SK-N-SH (cell line): ENCODE measurements around the gene SELENOV. TPM values are rescaled to one million over a fixed set of nuclear protein-coding genes. Genes with fewer than 3 reads are reported as not detected.

Source experiments
- CTCF ChIA-PET: fragments of 300-600, 350-600 bp; formaldehyde crosslinking; extraction: SDS; loops from one replicate; lab custom pipeline; 2021; lab: Yijun Ruan, JAX
- POLR2A ChIA-PET: fragments of 350-600 bp; sonication (Branson Sonifier 250); formaldehyde crosslinking; extraction: SDS; loops from one replicate; lab custom pipeline; 2020; ENCODE audit warnings: antibody characterized with exemption, inconsistent platforms; lab: Yijun Ruan, JAX
- DNase-seq: peaks from one replicate; pipeline ENCODE4 v3.0.0; 2012
- H2AFZ ChIP-seq: fragments of 200-600 bp; sonication (generic); 2 replicates; pipeline ENCODE4 v1.8.1; 2016; ENCODE audit warnings: antibody characterized with exemption, mild to moderate bottlenecking, low read depth
- H3F3A ChIP-seq: fragments of 200-600 bp; sonication (generic); replicated peaks from 2 replicates; pipeline ENCODE3; 2016; ENCODE audit warnings: antibody characterized with exemption, mild to moderate bottlenecking; ENCODE audit not compliant: insufficient read depth
- H3K27ac ChIP-seq, 2 experiments: fragments of 200-500 bp in 1 of 2; fragments of 200-600 bp in 1 of 2; sonication (Bioruptor generic) in 1 of 2; sonication (generic), shearing (Covaris generic) in 1 of 2; 2 replicates each; pipeline versions ENCODE4 v1.5.1 to v1.6.1; 2014 to 2016; ENCODE audit warnings: low read depth in 2 of 2, inconsistent platforms in 1 of 2, low read length in 1 of 2, mild to moderate bottlenecking in 1 of 2, mixed read lengths in 1 of 2
- H3K27me3 ChIP-seq: fragments of 200-600 bp; sonication (generic), shearing (Covaris generic); 2 replicates; pipeline ENCODE4 v1.6.1; 2016; ENCODE audit warnings: mixed run types; ENCODE audit not compliant: insufficient read depth
- H3K36me3 ChIP-seq, 2 experiments: fragments of 200-500 bp in 1 of 2; fragments of 200-600 bp in 1 of 2; sonication (Bioruptor generic) in 1 of 2; sonication (generic) in 1 of 2; replicated peaks in 1 of 2; 2 replicates each; pipeline versions ENCODE3 to v1.5.1; 2014 to 2016; ENCODE audit warnings: low read length in 1 of 2, mild to moderate bottlenecking in 1 of 2; ENCODE audit not compliant: insufficient read depth in 2 of 2, control insufficient read depth in 1 of 2
- H3K4me1 ChIP-seq, 2 experiments: fragments of 200-500 bp in 1 of 2; fragments of 200-600 bp in 1 of 2; sonication (Bioruptor generic) in 1 of 2; sonication (generic), shearing (Covaris generic) in 1 of 2; 2 replicates each; pipeline versions ENCODE4 v1.5.1 to v1.6.1; 2014 to 2016; ENCODE audit warnings: low read depth in 1 of 2, low read length in 1 of 2, mixed run types in 1 of 2; ENCODE audit not compliant: insufficient read depth in 2 of 2, control insufficient read depth in 1 of 2
- H3K4me2 ChIP-seq: fragments of 200-600 bp; sonication (generic), shearing (Covaris generic); 2 replicates; pipeline ENCODE4 v1.6.1; 2017; ENCODE audit warnings: mixed run types
- H3K4me3 ChIP-seq, 2 experiments: fragments of 200-500 bp in 1 of 2; fragments of 200-600 bp in 1 of 2; sonication (Bioruptor generic) in 1 of 2; sonication (generic), shearing (Covaris generic) in 1 of 2; 2 replicates each; pipeline versions ENCODE4 v1.5.1 to v1.8.1; 2014 to 2016; ENCODE audit warnings: low read depth in 2 of 2, inconsistent platforms in 1 of 2, low read length in 1 of 2, mild to moderate bottlenecking in 1 of 2, mixed read lengths in 1 of 2, moderate library complexity in 1 of 2
- H3K79me2 ChIP-seq: fragments of 200-600 bp; sonication (generic); 2 replicates; pipeline ENCODE4 v1.8.1; 2017; ENCODE audit warnings: mild to moderate bottlenecking; ENCODE audit not compliant: insufficient read depth
- H3K9ac ChIP-seq: fragments of 200-600 bp; sonication (generic); 2 replicates; pipeline ENCODE4 v1.6.1; 2017; ENCODE audit warnings: mixed run types
- H3K9me2 ChIP-seq: fragments of 200-600 bp; sonication (generic); 2 replicates; pipeline ENCODE4 v1.6.1; 2017; ENCODE audit warnings: mixed run types
- H3K9me3 ChIP-seq: fragments of 200-600 bp; sonication (generic); 2 replicates; pipeline ENCODE4 v1.6.1; 2017; ENCODE audit warnings: mixed run types, mild to moderate bottlenecking, moderate library complexity
- H4K20me1 ChIP-seq: fragments of 200-600 bp; sonication (generic); 2 replicates; pipeline ENCODE4 v1.6.1; 2017; ENCODE audit warnings: mild to moderate bottlenecking, mixed run types; ENCODE audit not compliant: insufficient read depth
- CHD2 ChIP-seq: fragments of 150-350 bp; IDR thresholded peaks from 2 replicates; pipeline ENCODE4 v1.6.1; 2018; ENCODE audit warnings: low read length; ENCODE audit not compliant: partially characterized antibody
- ELF1 ChIP-seq: IDR thresholded peaks from 2 replicates; pipeline ENCODE4 v1.4.0; 2012
- EZH2phosphoT487 ChIP-seq: fragments of 200-600 bp; sonication (generic); IDR thresholded peaks from 2 replicates; pipeline ENCODE4 v1.6.1; 2017; ENCODE audit warnings: low read depth, mixed run types, mild to moderate bottlenecking, antibody characterized with exemption, moderate library complexity, borderline replicate concordance
- FOSL2 ChIP-seq: IDR thresholded peaks from 2 replicates; pipeline ENCODE4 v1.4.0; 2012; ENCODE audit warnings: low read depth, mild to moderate bottlenecking, moderate library complexity, borderline replicate concordance
- FOXJ3 ChIP-seq: sonication (generic); formaldehyde crosslinking; IDR thresholded peaks from 2 replicates; pipeline ENCODE4 v1.5.1; 2020; ENCODE audit warnings: mild to moderate bottlenecking, missing genetic modification reagents
- GATA2 ChIP-seq: sonication (generic); formaldehyde crosslinking; IDR thresholded peaks from 2 replicates; pipeline ENCODE4 v1.5.0; 2020; ENCODE audit warnings: mild to moderate bottlenecking, missing genetic modification reagents
- JUND ChIP-seq: IDR thresholded peaks from 2 replicates; pipeline ENCODE4 v1.4.0; 2012
- MEF2A ChIP-seq: IDR thresholded peaks from 2 replicates; pipeline ENCODE4 v1.4.0; 2012; ENCODE audit warnings: low read depth, borderline replicate concordance
- MXI1 ChIP-seq: IDR thresholded peaks from 2 replicates; pipeline ENCODE4 v1.6.1; 2012; ENCODE audit warnings: mild to moderate bottlenecking, low read depth, low read length, improper control_type of control experiment
- RAD21 ChIP-seq: IDR thresholded peaks from 2 replicates; pipeline ENCODE4 v1.6.1; 2012; ENCODE audit warnings: mild to moderate bottlenecking, low read length
- RCOR1 ChIP-seq: fragments of 150-350 bp; IDR thresholded peaks from 2 replicates; pipeline ENCODE4 v1.6.1; 2017; ENCODE audit warnings: antibody characterized with exemption, low read length
- RXRA ChIP-seq: IDR thresholded peaks from 2 replicates; pipeline ENCODE4 v1.4.0; 2012; ENCODE audit warnings: low read depth, mild to moderate bottlenecking, borderline replicate concordance
- SIN3A ChIP-seq: IDR thresholded peaks from 2 replicates; pipeline ENCODE4 v1.6.1; 2012; ENCODE audit warnings: low read depth, mild to moderate bottlenecking, low read length, moderate library complexity, borderline replicate concordance
- SMC3 ChIP-seq: IDR thresholded peaks from 2 replicates; pipeline ENCODE4 v1.6.1; 2012; ENCODE audit warnings: low read depth, low read length, improper control_type of control experiment
- TCF12 ChIP-seq: IDR thresholded peaks from 2 replicates; pipeline ENCODE4 v1.4.0; 2012
- TEAD4 ChIP-seq: IDR thresholded peaks from 2 replicates; pipeline ENCODE4 v1.4.0; 2012; ENCODE audit warnings: mild to moderate bottlenecking, borderline replicate concordance; ENCODE audit not compliant: insufficient read depth
- USF2 ChIP-seq: fragments of 150-350 bp; IDR thresholded peaks from 2 replicates; pipeline ENCODE4 v1.6.1; 2017; ENCODE audit warnings: antibody characterized with exemption, low read length, low read depth, borderline replicate concordance
- YY1 ChIP-seq: IDR thresholded peaks from 2 replicates; pipeline ENCODE4 v1.4.0; 2012; ENCODE audit warnings: low read depth, mild to moderate bottlenecking
- ZBTB33 ChIP-seq: IDR thresholded peaks from 2 replicates; pipeline ENCODE4 v1.4.0; 2012; ENCODE audit warnings: low read depth, borderline replicate concordance
- WGBS: methylation state at CpG from one replicate; pipeline ENCODE4 v1.1.6; 2017; ENCODE audit warnings: low lambda C conversion rate; 5-methylcytosine and 5-hydroxymethylcytosine counted together
- polyA plus RNA-seq, 3 experiments: library from polyadenylated mRNA; depleted of rRNA; stranded (reverse); fragments of >200 nt; gene quantifications; 2 replicates each; pipeline ENCODE4 v1.2.3, GENCODE V29; 2012

Gene SELENOV
- polyA plus RNA-seq, 1 of the 3 experiments (the other 2 are of a cell fraction), result 0.08 TPM

GRCh38 chr19:39500543-39500942, 14.4 kb upstream of the SELENOV start:
- Histone ChIP-seq H3K79me2 (no peaks in the 10 kb centered on the region), H3K4me3 (no peak overlapping the region), H3K27ac (no peak overlapping the region), H4K20me1 (no peaks in the 10 kb centered on the region), H3K9me2 (no peaks in the 10 kb centered on the region), H3K27me3 (no peaks in the 10 kb centered on the region; the same call in 1 of the 2 replicates), H3K9me3 (no peaks in the 10 kb centered on the region), H3K9ac (no peak overlapping the region), H2AFZ (no peak overlapping the region), H3K4me1 (peaks cover 0 to 9% of the 10 kb centered on the region in 2 experiments; a peak in 1 of 4 replicates), H3F3A (no peaks in the 10 kb centered on the region)
- ChIA-PET CTCF (interaction anchor here (1.0 to 3.0 kb wide), 3 partner anchors 26 to 39 kb away, joined by 3 to 15 read pairs (median 13); partner anchors contain the start of gene EID2B), POLR2A (no interaction called here)
- DNase-seq, result no peak
- 25% methylated on average over 4 of the region's 4 CpGs for WGBS
- TF ChIP-seq JUND (no peak), USF2 (no peak), FOSL2 (no peak), TEAD4 (no peak), GATA2 (CRISPR knock-in tag) (no peak), RXRA (no peak), ZBTB33 (no peak), YY1 (no peak), CHD2 (no peak), MEF2A (no peak), RAD21 (no peak), RCOR1 (no peak), MXI1 (no peak), ELF1 (no peak), EZH2phosphoT487 (no peak), FOXJ3 (no peak), TCF12 (no peak), SMC3 (no peak), SIN3A (no peak)
- TF ChIP-seq, all 33 proteins: peak for 0
- H3K36me3 ChIP-seq, result no peaks in the 10 kb centered on the region
- H3K4me2 ChIP-seq, result no peak overlapping the region
